HG02840 (cell line): Measurements from ENCODE around the gene FAM210A.

Experiments used
- ATAC-seq: cut with Tn5 transposase; IDR thresholded peaks from one replicate; pipeline ENCODE4 v1.9.1; 2021; ENCODE audit warnings: mild to moderate bottlenecking, moderate library complexity, moderate number of reproducible peaks; ENCODE audit not compliant: unreplicated experiment, low FRiP score

The FAM210A gene

GRCh38 chr18:13624563-13625237, 101.7 kb downstream of the FAM210A start:
- no peak for ATAC-seq

GRCh38 chr18:13623871-13624270, 102.5 kb downstream of the FAM210A start:
- ATAC-seq, result no peak

- no peak for ATAC-seq
Measured at GRCh38 chr18:13623348-13623747, 103.0 kb downstream of the FAM210A start.

- no peak for ATAC-seq
Measured at GRCh38 chr18:13622751-13623150, 103.6 kb downstream of the FAM210A start.

- ATAC-seq, result no peak
Measured at GRCh38 chr18:13621886-13622619, 104.3 kb downstream of the FAM210A start.

- no peak for ATAC-seq
Measured at GRCh38 chr18:13621446-13621849, 104.9 kb downstream of the FAM210A start.

- no peak for ATAC-seq
Measured at GRCh38 chr18:13620818-13621445, 105.4 kb downstream of the FAM210A start.

GRCh38 chr18:13620206-13620672, 106.1 kb downstream of the FAM210A start:
- ATAC-seq, result no peak

GRCh38 chr18:13619505-13620205, 106.7 kb downstream of the FAM210A start:
- ATAC-seq, result no peak

GRCh38 chr18:13618760-13619438, 107.5 kb downstream of the FAM210A start:
- no peak for ATAC-seq

- no peak for ATAC-seq
Measured at GRCh38 chr18:13617826-13618515, 108.4 kb downstream of the FAM210A start.

GRCh38 chr18:13616525-13617035, 109.8 kb downstream of the FAM210A start:
- ATAC-seq, result no peak

- no peak for ATAC-seq
Measured at GRCh38 chr18:13616041-13616440, 110.3 kb downstream of the FAM210A start.

GRCh38 chr18:13615432-13615861, 110.9 kb downstream of the FAM210A start:
- no peak for ATAC-seq

GRCh38 chr18:13614641-13615288, 111.6 kb downstream of the FAM210A start:
- no peak for ATAC-seq

- ATAC-seq, result no peak
Measured at GRCh38 chr18:13613591-13614501, 112.5 kb downstream of the FAM210A start.
